Fibroblast of the aortic adventitia (primary cell): ENCODE measurements around the gene S100PBP. TPM values are rescaled to one million over a fixed set of nuclear protein-coding genes. Genes with fewer than 3 reads are reported as not detected.

Experiments used
- DNase-seq: peaks from one replicate; pipeline ENCODE4 v3.0.0-alpha.2; 2010; ENCODE audit warnings: low read depth
- H3K4me3 ChIP-seq: 2 replicates; pipeline ENCODE4 v1.5.1; 2011; ENCODE audit warnings: low read depth, mild to moderate bottlenecking, control low read depth, low read length, moderate library complexity
- CTCF ChIP-seq: IDR thresholded peaks from 2 replicates; pipeline ENCODE4 v1.5.1; 2011; ENCODE audit warnings: mild to moderate bottlenecking, low read length, control low read depth, inconsistent platforms; ENCODE audit not compliant: insufficient read depth
- total RNA-seq: library from RNA; depleted of rRNA; stranded (reverse); fragments of >200 nt; gene quantifications from 2 replicates; pipeline ENCODE4 v1.2.3, GENCODE V29; 2012; ENCODE audit warnings: low replicate concordance

The S100PBP gene
- total RNA-seq, 1 donor: 42.4 TPM

GRCh38 chr1:32806290-32806689 lies 11.2 kb upstream of the S100PBP start:
- TF ChIP-seq CTCF: no peak
- DNase-seq: no peak
- no peak overlapping the region for H3K4me3 ChIP-seq

- no peak for TF ChIP-seq CTCF
- H3K4me3 ChIP-seq: no peak overlapping the region
- peak; percentile 64 for DNase-seq
These were observed 10.4 kb upstream of the S100PBP start for GRCh38 chr1:32806910-32807523.

- H3K4me3 ChIP-seq: no peak overlapping the region
- DNase-seq: no peak
- TF ChIP-seq CTCF: no peak
These were observed 8.9 kb upstream of the S100PBP start for GRCh38 chr1:32808580-32808979.

GRCh38 chr1:32810358-32810757 lies 7.1 kb upstream of the S100PBP start:
- H3K4me3 ChIP-seq: no peak overlapping the region
- no peak for DNase-seq
- no peak for TF ChIP-seq CTCF

- DNase-seq: no peak
- H3K4me3 ChIP-seq: no peak overlapping the region
- TF ChIP-seq CTCF: no peak
These were observed 6.2 kb upstream of the S100PBP start for GRCh38 chr1:32811265-32811664.

DNA sequence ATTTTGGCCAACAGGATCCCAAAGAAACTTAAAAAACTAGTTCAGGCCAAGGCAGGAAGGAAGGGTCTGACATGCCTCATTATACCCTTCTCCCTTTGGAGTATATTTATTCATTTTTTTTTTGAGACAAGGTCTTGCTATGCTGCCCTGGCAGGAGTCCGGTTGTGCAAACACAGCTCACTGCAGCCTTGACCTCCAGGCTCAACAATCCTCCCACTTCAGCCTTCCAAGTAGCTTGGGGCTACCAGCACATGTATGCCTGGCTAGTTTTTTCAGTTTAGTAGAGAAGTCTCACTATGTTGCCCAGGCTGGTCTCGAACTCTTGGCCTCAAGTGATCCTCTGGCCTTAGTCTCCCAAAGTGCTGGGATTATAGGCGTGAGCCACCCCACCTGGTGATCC lies 5.5 kb upstream of the S100PBP start:
- no peak for TF ChIP-seq CTCF
- DNase-seq: no peak
- H3K4me3 ChIP-seq: no peak overlapping the region
